HG03442 (cell line): ENCODE data around the gene GLMP.
A peak's percentile ranks its signal among the peaks of the same experiment; 100 is the strongest.
"Not testable (repeated sequence)": the region's sequence is repeated elsewhere in the genome, so short reads cannot be mapped to it uniquely, and the experiment has no call there.

Experiments used
- ATAC-seq: cut with Tn5 transposase; IDR thresholded peaks from one replicate; pipeline ENCODE4 v1.9.1; 2021; ENCODE audit warnings: mild to moderate bottlenecking, moderate library complexity; ENCODE audit not compliant: unreplicated experiment

GLMP gene

DNA sequence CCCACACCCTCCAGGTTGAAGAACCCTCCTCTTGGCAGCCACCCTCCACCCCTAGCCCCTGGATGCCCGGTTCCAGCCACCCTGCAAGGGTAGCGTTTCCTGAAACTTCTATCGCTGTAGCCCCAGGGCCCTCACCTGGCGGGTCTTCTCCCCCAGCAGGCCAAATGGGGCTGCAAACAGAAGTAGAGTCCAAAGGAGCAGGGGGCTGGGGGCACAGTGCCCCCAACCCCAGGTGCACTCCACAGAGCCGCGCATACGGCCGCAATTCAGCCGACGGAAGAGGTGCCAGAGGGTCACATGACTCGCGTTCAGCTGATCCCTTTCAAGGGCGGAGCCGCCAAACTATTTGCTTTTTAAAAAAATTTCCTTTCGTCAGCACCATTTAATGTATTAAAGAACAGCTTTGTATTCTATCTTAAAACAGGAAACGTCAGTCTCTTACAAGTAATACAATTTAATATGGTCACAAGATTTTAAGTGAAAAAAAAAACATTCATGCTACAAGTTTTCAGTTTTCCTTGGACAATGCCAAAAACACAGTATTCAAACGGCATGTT, at the start of gene GLMP:
Gene GLMP (minus strand): TSS at position 289 of the 557 bp plus-strand sequence. CDS start 34 bp downstream, at position 255.
- ATAC-seq = no peak

DNA sequence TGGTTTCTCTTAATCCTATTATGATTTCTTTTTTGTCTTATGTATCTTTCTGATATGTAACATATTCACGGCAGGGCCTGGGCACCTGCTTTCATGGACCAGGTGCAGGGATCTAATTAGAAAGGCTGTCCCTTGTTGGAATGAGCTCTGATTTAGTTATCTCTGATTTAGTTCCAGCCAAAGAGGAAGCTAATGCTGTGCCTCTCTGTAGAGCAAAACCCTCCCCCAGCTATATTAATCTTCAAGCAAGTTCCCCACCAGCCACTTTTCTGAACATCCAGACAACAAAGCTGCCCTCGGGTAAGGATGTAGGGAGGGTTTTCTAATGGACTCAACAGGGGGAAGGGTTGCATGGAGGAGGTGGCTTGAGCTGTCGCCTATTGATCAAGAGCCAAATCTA, 48.9 kb upstream of the GLMP start:
- no peak for ATAC-seq

GRCh38 chr1:156342166-156342955, 46.9 kb upstream of the GLMP start:
- no peak for ATAC-seq

DNA sequence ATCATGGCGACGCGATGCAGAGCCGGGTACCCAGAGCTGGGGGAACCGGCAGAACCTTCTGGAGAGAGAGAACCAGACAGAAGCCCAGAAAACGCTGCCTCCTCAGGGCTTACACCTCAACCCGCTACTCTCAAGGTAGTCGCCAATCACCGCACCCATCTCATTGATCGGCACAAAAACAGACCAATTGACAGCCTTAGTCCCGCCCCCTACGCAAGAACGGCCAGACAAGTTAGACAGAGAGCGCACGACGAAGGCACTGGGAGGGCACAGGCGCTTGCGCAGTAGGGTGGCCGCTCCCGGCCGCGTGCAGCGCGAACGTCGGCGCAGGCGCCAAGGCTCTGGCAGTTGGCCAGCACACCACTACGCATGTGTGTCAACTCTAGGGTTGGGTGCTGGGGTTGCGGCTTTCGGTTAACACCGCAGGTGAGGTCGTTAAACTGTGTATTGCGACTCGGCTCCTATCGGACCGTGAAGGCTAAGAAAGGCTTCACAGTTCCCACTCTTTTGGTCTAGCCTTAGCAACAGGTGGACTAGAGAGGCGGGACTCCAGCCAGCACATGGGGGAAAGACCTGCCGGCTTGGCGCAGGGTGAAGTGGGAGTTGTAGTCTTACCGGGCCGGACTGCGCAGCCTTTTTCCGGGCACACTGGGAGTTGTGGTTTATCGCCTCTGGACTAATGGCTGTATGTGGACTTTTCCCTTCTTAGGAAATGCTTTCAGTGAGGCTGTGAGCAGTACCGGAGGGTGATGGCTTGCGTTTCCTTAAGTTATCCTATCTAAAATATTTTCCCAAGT, 42.9 kb upstream of the GLMP start, which contains the start of the genes CCT3 and TSACC:
Gene CCT3 (minus strand): TSS at position 113 of the 797 bp plus-strand sequence. CDS start 108 bp downstream, at position 5.
Gene TSACC (plus strand): TSS at position 347 of the 797 bp plus-strand sequence. CDS start 1,232 bp downstream, outside the sequence.
- peak; percentile 93 for ATAC-seq

GRCh38 chr1:156337888-156338179, 42.4 kb upstream of the GLMP start:
- ATAC-seq = no peak

DNA sequence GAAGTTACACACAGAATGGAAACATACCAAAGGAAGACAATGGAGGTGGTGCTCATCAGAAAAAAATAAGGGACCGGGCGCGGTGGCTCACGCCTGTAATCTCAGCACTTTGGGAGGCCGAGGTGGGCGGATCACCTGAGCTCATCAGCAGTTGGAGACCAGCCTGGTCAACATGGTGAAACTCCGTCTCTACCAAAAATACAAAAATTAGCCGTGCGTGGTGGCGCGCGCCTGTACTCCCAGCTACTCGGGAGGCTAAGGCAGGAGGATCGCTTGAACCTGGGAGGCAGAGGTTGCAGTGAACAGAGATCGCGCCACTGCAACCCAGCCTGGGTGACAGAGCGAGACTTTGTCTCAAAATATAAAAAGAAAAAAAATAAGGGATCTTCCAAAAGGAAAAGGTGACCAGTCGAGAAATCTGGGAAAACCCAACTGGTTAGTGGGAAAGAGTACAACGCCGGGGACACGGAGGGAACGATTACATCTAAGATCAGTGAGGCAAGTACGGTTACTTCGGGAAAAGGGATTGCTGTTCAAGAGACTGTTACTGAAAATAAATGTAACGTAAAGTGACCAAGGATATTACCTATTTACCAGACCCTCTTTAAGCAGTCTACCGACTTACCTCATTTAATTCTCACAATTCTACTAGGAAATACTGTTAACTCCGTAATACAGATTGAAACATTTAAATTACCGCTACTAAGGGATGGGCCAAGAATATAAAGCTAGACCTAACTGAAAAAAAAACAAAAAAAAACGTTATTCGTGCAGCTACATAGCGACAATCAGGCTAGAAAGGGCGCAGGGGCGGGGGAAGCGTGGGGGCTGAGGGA, 41.8 kb upstream of the GLMP start:
- ATAC-seq = no peak

- ATAC-seq = no peak
Observed at GRCh38 chr1:156336242-156336641, 40.8 kb upstream of the GLMP start.

- not testable (repeated sequence) for ATAC-seq
Observed at GRCh38 chr1:156323179-156323578, 27.7 kb upstream of the GLMP start.

DNA sequence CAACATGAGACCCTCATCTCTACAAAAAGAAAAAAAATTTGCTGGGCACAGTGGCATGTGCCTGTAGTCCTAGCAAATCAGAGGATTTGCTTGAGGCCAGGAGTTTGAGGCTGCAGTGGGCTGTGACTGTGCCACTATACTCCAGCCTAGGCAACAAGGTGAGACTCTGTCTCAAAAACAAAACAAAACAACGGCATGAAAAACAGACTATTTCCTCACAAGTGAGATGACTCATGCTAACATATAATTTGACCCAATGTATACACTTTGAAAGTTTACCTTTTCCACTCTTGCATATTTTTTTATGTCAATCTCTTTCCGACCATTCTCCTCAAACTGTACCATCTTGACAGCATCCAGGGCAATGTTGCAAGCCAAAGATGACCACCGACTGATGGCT, 25.1 kb upstream of the GLMP start:
- no peak for ATAC-seq

- no peak for ATAC-seq
Observed at GRCh38 chr1:156319664-156320063, 24.2 kb upstream of the GLMP start.

GRCh38 chr1:156316909-156317308, 21.4 kb upstream of the GLMP start:
- no peak for ATAC-seq

- ATAC-seq = no peak
Observed at GRCh38 chr1:156310962-156311361, 15.5 kb upstream of the GLMP start.

DNA sequence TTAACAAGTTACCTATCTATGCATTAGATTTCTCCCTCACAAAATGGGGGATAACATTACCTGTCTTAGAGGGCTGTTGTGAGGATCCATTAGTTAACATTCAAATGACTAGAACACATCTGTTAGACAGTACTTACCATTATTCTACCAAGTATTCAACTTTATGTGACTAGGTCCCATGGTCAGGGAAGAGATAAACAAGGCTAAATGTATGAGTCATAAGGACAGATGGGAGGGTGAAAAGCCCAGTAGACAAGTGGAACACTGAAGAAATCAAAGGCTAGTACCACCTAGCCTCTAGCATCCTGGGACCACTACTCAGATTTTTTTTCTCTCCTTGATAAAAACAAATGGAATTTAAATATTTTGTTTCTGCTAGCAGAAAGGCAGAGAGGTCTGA, 12.6 kb upstream of the GLMP start:
- ATAC-seq = no peak

GRCh38 chr1:156305215-156305614, 9.7 kb upstream of the GLMP start:
- no peak for ATAC-seq

DNA sequence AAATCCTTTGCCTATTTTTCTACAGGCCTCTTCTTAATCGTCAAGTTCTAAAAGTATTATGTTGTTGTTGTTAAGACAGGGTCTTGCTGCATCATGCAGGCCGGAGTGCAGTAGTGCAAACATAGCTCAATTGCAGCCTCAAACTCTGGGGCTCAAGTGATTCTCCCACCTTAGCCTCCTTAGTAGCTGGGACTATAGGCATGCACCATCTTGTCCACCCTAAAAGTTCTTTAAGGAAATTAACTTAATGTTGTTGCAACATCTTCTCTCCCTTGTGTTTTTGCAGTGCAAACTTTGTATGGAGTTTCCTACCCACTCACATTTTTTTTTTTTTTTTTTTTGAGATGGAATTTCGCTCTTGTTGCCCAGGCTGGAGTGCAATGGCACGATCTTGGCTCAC, 7.8 kb upstream of the GLMP start:
- no peak for ATAC-seq

- ATAC-seq = no peak
Observed at GRCh38 chr1:156298852-156299357, 3.4 kb upstream of the GLMP start, which contains the start of gene VHLL. VHLL (minus strand) TSS chr1:156299307; CDS start chr1:156299189, 118 bp downstream.

- ATAC-seq = no peak
Observed at GRCh38 chr1:156293895-156294294, 1.6 kb downstream of the GLMP start.

DNA sequence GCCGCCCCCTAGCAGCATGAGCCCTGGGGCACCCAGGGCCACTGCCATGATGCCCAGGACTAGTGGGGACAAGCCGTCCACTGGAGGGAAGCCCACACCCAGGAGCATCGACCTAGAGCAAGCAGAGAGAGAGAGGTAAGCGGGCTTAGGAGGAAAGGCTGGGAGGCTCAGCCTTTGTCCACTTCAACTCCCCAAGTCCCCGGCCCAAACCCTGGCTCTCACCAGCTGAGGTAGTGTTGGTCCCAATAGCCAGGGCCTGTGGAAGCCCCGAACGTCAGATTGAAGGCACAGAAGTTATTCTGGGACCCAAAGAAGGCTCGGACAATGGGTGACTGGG, 2.4 kb downstream of the GLMP start:
- no peak for ATAC-seq

GRCh38 chr1:156291226-156292061, 4.0 kb downstream of the GLMP start:
- ATAC-seq = peak; percentile 50

DNA sequence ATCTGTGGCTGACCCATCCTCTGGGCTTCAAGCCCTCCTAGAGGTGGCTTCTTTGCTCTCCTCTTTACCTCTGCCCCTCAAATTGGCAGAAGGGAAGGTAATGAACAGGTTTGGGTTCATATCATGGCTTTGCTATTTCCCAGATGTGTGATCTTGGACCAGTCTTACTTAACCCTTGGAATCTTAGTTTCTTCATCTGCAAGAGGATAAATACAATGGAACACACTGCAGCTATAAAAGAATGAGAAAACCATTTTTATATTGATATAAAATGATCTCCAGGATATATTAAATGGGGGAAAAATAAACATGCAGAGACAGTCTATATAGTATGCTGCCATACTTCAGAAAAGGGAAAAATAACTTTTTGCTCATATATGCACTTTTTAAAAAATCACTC, 5.6 kb downstream of the GLMP start:
- ATAC-seq = no peak
